ENCODE measurements around the gene KIAA0753.

Gene KIAA0753

DNA sequence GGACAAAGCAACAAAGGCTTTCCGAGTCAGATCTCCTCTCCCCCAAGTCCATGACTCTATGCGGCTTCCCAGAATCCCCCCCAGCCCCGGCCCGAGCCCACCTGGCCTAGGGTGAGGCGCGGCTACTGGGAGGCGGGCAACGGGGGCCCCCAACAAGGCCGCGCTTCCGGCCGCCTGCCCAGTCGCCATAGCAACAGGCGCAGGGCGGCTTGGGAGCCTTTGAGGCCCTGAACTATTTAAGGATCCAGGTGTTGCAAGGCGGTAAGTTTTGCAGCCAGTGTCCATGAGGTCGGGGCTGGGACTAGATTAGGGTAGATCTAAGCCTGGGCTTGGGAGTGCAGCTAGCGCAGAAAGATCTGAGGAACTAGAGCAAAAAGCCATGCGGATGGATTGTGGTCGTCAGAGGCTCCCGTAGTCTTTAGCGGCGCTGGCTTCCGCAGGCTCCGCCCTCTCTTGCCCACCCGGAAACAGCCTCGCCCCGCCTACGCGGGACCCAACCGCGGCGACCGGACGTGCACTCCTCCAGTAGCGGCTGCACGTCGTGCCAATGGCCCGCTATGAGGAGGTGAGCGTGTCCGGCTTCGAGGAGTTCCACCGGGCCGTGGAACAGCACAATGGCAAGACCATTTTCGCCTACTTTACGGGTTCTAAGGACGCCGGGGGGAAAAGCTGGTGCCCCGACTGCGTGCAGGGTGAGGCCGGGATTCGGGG is at the start of gene KIAA0753, which contains the start of gene TXNDC17:
KIAA0753 (minus strand) TSS at position 176 of the 711 bp plus-strand sequence. CDS start 5,608 bp downstream, outside the sequence.
TXNDC17 (plus strand) TSS at position 525 of the 711 bp plus-strand sequence; CDS start at position 548, 23 bp downstream.
- peak; percentile 90 to 91 (median 91) for DNase-seq (ENCODE audit: low read depth in 2 of 3, low spot score in 2 of 3)

DNA sequence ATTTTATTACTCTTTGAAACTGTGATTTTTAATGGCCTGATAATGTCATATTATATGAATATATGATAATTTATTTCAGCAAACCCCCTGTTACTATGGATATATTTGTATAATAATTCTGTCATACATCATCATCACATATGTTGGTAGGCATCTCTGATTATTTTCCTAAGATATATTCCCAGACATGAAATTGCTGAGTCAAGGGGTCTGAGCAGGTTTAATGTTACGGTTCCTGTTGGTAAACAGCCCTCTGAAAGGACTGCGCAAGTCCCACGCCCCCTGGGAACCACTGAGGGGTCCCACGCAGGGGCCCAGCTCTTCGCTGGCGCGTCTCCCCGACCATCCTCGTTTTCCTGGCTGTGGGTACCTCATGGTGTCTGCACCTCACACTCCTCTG is 48.4 kb upstream of the KIAA0753 start:
- DNase-seq (ENCODE audit: low read depth in 2 of 3, low spot score in 2 of 3), result no peak

GRCh38 chr17:6686026-6686425 is 45.5 kb upstream of the KIAA0753 start:
- DNase-seq (ENCODE audit: low read depth in 2 of 3, low spot score in 2 of 3), result no peak

DNA sequence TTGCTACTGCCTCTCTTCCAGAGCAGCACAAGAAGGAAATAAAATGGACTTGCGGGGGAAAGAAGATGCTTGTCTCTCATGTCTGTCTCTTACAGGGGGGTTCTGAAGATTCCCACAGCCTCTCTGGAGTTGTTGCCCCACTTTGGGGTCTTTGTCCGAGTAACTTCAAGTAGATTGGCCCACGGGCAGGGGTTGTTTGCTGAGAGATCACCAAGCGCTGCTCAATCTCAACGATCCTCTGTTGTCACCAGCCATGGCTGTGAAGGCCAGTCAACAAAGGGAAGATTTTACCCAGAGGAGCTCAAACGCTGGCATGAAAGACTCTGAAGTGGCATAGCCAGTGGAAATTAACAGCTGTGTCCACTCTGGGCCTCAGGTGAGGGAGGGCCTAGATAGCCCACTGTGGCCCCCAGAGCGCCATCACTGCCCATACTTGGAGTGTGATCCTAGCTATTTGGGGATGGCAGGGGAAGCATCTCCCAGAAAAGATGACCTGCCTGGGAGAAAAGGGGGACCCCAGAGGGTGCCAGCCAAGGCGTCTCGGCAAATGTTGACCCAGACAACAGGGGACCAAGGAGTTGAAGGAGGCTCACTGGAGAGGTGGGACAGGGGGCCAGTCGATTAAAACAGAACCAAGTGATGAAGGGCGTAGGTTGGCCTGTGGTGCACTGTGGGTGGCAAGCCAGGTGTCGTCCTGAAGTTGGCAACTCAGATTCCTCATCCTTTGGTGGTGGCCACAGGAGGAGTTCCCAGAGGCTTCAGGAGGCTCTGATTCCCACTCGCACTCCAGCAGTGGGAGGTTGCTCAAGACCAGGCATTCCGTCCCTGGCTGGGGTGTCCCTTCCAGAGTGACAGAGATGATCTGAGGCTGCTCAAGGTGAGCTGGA is 44.6 kb upstream of the KIAA0753 start:
- no peak for DNase-seq (ENCODE audit: low read depth in 2 of 3, low spot score in 2 of 3)

DNA sequence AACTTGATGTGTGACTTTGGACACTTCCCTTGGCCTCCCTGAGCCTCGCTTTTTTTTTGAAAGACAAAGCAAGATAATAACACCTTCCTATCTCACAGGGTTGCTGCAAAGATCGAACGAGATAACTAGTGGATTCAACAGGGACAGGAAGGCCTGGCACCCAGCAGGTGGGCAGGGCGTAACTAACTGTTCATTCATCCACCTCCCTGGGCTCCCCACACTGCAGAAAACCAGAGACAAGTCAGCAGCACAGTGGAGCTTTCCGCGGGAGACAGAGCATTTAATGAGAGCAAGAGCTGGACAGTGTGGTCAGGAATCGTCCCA is 43.9 kb upstream of the KIAA0753 start:
- DNase-seq (ENCODE audit: low read depth in 2 of 3, low spot score in 2 of 3), result no peak

- DNase-seq (ENCODE audit: low read depth in 2 of 3, low spot score in 2 of 3), result no peak
Observed at GRCh38 chr17:6683730-6684459, 43.4 kb upstream of the KIAA0753 start.

DNA sequence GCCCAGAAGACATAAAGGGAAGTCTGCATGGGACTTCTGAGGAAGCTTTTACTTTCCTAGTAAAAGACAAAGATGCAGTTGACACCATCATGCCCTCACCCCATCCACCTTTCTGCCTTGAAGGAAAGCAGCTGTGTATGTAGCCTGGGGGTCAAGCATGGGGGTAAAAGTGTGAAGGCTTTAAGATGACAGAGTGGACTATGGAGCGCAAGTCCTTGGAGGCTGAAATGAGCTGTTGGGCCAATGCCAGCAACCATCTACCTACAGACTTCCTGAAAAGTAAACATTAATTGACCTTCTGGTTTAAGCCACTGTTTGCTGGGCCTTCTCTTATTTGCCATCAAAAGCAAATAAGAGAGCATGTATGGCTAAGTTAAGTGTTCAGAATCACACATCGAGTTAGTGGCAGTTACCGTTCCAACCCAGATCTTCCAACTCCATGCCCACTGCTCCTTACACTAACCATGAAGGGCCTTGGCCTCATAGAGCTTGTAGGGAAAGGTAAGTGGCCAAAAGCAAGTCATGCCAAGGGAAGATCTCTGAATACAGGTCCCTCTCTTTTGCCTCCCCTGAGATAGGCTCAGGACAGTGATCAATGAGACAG is 42.7 kb upstream of the KIAA0753 start:
- DNase-seq (ENCODE audit: low read depth in 2 of 3, low spot score in 2 of 3), result no peak

DNA sequence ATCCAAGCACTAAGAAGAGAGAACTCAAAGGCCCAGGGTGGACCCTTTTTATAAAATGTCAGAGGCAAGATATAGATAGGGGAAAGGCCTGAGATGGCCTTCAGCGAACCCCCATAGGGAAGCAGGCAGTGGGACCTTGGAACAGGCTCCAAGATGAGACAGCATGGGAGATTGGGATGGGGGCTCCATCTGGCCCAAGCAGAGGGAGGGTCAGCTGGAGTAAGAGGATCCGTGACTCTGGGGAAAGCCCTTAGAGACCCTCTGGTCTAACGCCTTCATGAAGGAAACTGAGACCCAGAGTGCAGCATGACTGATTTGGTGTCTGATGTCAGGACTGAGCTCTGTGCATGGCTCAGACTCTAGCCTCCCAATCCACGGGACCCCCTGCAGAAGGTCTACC is 41.8 kb upstream of the KIAA0753 start:
- DNase-seq (ENCODE audit: low read depth in 2 of 3, low spot score in 2 of 3), result no peak

- no peak for DNase-seq (ENCODE audit: low read depth in 2 of 3, low spot score in 2 of 3)
Observed at GRCh38 chr17:6681671-6682070, 41.2 kb upstream of the KIAA0753 start.

DNA sequence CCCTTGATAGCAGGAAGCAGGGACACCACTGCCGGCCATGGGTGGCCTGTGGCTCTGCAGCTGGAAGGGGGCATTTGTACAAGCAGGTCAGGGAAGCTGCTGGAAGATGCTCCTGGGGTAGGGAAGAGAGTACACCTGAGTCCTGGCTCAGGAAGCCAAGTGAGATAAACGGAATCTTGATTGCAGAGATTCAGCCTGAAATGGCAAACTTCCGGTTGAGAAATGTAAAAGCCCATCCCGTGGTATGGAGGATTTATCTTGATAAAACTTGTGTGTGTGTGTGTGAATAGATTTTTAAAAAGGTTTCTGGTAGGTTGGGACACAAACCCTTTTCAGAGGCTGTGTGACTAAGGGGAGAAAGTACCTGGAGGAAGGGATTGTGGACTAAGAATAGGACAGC is 40.7 kb upstream of the KIAA0753 start:
- DNase-seq (ENCODE audit: low read depth in 2 of 3, low spot score in 2 of 3), result no peak

- DNase-seq (ENCODE audit: low read depth in 2 of 3, low spot score in 2 of 3), result no peak
Observed at GRCh38 chr17:6679241-6679640, 38.7 kb upstream of the KIAA0753 start.

DNA sequence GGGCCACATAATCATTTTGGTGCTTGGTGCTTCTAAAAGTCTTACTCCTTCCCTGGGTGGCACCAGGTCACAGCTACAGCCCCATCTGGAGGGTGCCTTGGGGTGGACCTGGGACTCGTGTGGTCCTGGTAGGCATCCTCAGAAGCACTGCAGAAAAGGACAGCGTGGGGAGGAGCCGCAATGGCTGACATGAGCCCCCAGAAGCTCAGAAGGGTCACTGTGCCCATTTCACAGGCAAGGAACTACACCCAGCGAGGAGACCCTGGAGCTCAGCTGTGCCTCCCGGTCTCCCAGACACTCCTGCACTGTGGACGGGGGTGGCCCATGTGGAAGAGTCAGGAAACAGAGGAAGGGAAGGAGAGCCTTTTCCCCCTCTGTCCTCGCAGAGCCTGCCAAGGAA is 37.4 kb upstream of the KIAA0753 start:
- DNase-seq (ENCODE audit: low read depth in 2 of 3, low spot score in 2 of 3), result no peak

DNA sequence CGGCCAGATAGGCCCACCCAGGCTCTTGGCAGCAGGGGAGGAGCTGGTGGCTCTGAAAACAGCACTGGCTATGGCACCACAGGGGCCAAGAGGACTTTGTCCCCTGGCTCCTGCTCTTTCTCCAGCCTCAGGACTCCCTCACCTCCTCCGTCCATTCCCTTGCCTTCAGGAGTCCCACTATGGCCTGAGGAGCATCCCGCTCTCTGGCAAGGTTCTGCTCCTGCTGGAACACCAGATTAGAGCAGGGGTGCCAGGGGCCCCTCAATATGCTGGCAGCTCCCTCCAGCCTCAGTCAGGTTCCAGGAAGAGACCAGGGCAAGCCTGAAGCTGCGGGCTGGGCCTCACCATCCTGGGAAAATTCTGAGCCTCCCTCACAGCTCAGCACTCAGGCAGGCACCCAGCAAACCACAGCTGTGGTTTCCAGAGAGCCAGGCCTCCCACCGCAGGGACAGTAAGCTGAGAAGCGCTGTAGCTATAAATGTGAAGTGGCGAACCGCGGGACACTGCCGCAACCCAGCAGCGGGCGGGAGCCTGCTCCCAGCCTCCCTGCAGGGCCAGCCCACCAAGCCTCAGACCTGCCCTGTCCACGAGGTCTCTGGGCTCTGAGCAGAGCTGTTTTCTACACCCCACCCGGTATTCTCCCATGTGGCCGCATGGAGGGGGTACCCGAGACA is 36.8 kb upstream of the KIAA0753 start:
- no peak for DNase-seq (ENCODE audit: low read depth in 2 of 3, low spot score in 2 of 3)

- DNase-seq (ENCODE audit: low read depth in 2 of 3, low spot score in 2 of 3), result no peak
Observed at GRCh38 chr17:6676802-6677157, 36.3 kb upstream of the KIAA0753 start.

DNA sequence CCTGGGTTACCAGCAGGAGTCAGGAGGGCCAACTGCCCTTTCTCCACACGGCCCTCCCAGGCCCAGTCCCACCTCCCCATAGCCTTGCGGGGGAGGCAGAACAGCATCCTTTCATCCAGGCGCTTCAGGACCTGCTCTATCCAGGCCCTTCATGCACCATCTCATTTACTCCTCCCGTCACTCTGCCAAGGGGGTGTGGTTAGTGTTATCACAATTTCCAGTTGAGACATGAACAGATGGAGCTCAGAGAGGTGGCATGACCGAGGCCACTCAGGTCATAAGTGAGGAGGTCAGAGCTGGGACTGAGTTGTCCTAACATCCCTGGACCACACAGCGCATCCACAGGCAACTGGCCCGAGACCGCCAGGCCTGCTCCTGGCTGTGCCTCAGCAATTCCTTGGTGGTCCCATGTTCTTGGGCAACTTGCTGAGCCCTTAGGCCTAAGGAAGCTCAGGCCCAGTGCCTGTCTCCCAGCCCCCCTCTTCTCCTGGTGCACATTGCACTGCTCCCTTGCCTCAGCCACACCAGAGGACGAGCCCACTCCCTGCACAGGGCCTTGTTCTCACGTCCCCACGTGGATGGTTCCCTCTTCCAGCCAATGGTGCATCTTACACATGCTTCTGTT is 34.8 kb upstream of the KIAA0753 start:
- DNase-seq (ENCODE audit: low read depth in 2 of 3, low spot score in 2 of 3), result no peak

- DNase-seq (ENCODE audit: low read depth in 2 of 3, low spot score in 2 of 3), result no peak
Observed at GRCh38 chr17:6674586-6674985, 34.1 kb upstream of the KIAA0753 start.

- no peak for DNase-seq (ENCODE audit: low read depth in 2 of 3, low spot score in 2 of 3)
Observed at GRCh38 chr17:6671431-6671830, 30.9 kb upstream of the KIAA0753 start.

DNA sequence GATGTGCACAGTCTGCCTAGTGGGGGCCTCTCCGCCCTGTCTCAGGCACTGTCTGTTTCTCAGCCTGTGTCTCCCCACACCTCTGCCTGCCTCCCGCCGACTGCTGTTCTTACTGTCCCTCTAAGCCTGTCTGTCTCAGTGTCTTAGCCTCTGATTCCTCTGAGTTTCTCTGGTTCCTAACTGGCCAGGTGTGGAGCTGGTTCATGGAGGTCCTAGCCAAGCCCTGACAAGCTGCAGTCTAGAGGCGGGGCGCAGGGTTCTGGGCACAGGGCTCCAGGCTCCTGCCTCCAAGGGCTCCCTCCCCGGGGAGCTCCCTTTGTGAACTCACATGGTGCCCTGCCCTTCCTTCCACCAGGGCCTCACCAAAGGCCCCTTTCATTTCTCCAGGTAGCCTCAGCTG is 30.5 kb upstream of the KIAA0753 start:
- DNase-seq (ENCODE audit: low read depth in 2 of 3, low spot score in 2 of 3), result no peak

DNA sequence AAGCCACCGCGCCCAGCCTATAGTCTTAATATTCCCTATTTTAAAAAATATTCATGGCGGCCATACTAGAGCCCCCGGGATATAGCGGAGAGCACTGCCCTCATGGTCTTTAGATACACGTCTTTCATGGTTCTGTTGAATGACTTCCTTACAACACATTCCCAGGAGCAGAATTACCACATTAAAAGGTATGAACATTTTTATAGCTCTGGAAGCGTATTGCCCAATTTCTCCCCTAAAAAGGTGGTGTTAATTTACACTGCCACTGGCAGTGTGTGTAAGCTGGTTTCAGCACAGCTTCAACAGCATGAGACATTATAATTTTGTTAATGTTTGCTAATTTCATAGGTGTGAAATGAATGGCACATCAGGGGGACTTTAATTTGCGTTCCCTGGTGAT is 30.1 kb upstream of the KIAA0753 start:
- DNase-seq (ENCODE audit: low read depth in 2 of 3, low spot score in 2 of 3), result no peak

DNA sequence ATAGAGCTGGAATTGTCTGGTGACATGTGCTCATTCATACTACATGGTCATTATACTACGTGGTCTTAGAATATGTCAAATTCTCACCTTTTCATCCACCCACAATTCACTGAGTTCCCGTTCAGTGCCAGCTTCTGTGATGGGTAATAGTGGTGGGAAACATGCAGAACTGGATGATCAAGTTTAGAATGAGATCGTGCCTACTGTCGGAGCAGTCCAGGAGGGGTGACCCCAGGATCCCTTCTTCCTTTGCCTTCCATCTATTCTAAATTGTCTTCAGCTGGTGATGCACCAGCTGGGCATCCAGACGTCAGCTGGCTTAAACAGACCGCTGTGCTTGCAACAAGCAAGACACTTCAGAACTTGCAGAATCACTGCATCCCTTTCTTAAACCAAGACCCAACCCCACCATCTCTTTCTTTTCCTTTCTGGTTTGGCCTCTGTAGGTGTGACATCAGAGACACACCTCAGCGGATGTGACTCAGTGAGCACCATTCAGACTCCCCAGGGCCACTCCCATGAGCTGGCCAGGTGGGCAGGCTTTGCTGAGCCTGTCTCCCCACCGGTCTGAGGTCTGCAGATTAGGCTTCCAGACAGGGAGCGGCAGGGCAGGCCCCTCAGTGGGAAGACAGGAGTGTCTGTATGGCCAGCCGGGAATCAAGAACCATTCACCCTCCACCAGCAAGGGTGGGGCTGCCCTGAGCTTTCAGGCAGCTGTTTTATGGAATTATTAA is 29.1 kb upstream of the KIAA0753 start:
- DNase-seq (ENCODE audit: low read depth in 2 of 3, low spot score in 2 of 3), result no peak

Measured in activated CD8-positive, alpha-beta memory T cell treated with anti-CD3 and anti-CD28 coated beads for 48 hours (primary cell).